Measurements from ENCODE around the gene ASCC3. TPM values are rescaled to one million over a fixed set of nuclear protein-coding genes. Genes with fewer than 3 reads are reported as not detected.
A peak's percentile ranks its signal among the peaks of the same experiment; 100 is the strongest.
"Not testable (repeated sequence)": the region's sequence is repeated elsewhere in the genome, so short reads cannot be mapped to it uniquely, and the experiment has no call there.

Gene ASCC3
- total RNA-seq, 1 donor from 2014 or later, result 112 TPM

- no peak for DNase-seq (ENCODE audit: low read depth)
These were observed 8.2 kb upstream of the ASCC3 start for GRCh38 chr6:100889351-100889750.

GRCh38 chr6:100886076-100886475 lies 4.9 kb upstream of the ASCC3 start:
- DNase-seq (ENCODE audit: low read depth), result peak; percentile 71

DNA sequence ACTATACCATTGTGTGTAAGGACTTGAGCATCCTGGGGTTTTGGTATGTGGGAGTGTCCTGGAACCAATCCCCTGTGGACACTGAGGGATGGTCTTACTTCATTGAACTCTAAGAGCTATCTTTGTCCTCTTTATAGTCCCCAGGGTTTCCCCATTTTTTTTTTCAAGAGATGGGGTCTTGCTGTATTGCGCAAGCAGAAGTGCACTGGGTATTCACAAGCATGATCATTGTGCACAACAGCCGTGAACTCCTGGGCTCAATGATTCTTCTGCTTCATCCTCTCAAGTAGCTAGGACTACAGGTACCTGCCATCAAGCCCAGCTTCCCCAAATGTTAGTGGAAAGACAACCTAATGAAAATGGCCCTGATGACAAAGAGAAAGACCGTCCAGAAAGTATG lies 2.2 kb upstream of the ASCC3 start:
- no peak for DNase-seq (ENCODE audit: low read depth)

GRCh38 chr6:100881707-100882040 lies 545 bp upstream of the ASCC3 start:
- DNase-seq (ENCODE audit: low read depth), result no peak

DNA sequence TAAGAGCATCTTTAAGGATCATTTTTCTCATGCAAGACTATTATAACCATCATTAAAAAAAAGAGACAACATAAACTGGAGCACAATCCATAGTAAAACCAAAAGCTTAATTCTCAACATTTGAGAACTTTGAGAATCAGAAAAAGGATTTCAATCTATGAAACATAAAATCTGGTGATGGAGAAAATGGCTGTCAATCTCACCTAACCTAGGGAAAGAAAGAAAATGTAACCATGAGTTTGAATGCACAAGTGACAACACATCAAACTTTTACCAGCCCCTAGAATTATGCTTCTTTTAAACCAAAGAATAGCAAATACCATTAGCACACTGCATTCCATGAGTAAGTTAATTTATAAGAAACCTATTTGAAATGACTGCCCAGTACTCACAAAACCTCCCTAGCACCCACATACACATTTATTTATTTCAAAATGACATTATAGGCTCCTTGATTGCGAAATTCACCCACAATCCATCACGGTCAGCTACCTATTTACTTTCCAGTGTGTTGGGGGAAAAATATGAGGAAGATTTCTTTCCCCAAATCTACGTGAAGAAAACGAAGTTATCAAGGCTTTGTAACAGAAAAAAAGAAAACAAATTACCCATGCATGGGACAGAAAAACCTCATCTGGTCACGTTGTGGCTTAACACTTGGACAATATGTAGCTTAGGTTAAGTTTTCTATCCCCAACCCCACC lies 828 bp downstream of the ASCC3 start:
- peak; percentile 56 for DNase-seq (ENCODE audit: low read depth)

GRCh38 chr6:100879317-100879716 lies 1.8 kb downstream of the ASCC3 start:
- no peak for DNase-seq (ENCODE audit: low read depth)

DNA sequence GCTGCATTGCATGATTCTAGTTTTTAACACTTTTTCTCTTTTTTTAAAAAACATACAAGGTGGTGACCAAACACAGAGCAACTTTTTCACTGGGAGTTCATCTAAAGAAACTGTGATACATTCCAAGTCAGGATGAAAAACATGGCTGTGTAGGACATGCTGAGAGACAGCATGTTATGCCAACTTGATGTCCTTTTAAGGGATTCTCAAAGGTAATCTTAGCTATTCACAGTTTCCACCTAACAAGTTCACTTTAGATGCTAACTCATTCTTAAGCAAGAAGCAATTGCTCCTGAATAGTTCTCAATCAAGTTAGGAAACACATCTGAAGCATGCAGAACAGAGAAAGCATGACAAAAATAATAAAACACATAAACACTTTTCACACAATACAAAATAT lies 3.3 kb downstream of the ASCC3 start:
- peak; percentile 9 for DNase-seq (ENCODE audit: low read depth)

GRCh38 chr6:100876251-100876650 lies 4.9 kb downstream of the ASCC3 start:
- no peak for DNase-seq (ENCODE audit: low read depth)

- no peak for DNase-seq (ENCODE audit: low read depth)
These were observed 15.6 kb downstream of the ASCC3 start for GRCh38 chr6:100865525-100865924.

DNA sequence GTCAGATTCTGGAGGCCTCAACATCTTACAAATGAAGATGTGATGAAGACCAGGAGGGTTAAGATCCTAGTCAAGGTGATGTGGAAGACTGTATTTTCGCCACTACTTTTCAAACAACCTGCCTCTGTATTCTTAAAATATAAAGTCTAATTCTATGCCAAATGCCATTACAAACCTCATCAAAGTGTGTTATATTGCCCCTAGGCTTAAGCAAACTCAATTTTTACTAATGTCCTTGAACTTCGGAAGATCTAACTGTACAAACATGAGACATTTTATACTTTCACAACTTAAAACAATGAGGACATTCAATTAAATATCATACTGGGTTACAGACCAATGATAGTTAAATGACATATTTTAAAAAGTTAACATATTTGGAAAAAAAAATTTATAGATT lies 19.1 kb downstream of the ASCC3 start:
- DNase-seq (ENCODE audit: low read depth), result no peak

GRCh38 chr6:100856146-100856545 lies 25.0 kb downstream of the ASCC3 start:
- no peak for DNase-seq (ENCODE audit: low read depth)

GRCh38 chr6:100851819-100852218 lies 29.3 kb downstream of the ASCC3 start:
- DNase-seq (ENCODE audit: low read depth), result no peak

DNA sequence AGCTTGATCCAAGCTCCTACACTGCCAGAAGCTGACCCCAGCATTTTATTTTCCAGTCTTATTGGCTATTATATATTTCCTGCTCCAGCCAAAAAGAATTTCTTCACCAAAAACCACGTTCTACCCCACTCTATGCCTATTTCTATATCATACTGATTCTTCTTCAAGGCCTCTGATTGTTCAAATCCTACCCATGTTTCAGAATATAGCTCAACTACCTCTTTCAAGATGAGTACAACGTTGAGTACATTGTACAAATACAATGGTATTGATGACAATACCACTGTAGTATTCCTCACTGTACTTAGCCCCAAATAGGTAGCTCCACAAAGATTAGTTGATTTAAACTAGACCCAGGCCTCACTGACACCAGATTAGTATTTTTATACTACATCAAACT lies 31.0 kb downstream of the ASCC3 start:
- DNase-seq (ENCODE audit: low read depth), result no peak

- DNase-seq (ENCODE audit: low read depth), result peak; percentile 11
These were observed 34.9 kb downstream of the ASCC3 start for GRCh38 chr6:100846276-100846675.

DNA sequence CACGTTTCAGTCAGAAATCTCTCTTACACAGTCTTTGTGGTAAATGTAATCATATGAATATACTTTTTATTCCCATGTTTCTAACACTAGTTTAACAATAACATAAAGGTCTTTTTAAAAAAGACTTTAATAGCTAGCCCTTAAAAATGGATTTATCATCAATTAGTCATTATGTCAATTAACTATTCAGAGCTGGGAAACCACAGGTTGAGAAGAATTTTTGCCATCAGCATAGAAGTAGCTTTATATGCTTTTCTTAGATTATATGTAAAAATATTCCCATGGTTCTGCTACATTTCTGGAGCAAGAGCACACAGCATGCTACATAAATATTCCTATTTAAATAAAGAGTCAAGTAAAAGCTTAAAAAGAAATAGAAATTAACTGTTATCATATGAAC lies 35.5 kb downstream of the ASCC3 start:
- DNase-seq (ENCODE audit: low read depth), result no peak

DNA sequence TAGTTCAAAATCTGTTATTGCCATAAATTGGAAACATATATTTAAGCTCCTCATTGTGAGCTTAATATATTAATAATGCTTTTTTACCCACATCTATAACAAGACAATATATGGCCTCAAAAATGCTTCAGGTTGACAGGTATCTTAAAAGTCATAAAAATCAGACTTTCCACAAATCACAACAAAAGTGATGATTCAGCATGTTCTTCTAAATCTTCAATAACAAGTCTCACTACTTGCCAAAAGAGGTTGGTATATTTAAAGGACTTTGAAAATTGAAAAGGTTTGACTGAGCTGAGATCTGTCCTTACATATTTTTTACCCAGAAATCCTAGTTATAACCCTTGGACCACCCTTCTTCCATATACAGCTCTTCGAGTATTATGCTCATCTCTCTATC lies 41.7 kb downstream of the ASCC3 start:
- no peak for DNase-seq (ENCODE audit: low read depth)

DNA sequence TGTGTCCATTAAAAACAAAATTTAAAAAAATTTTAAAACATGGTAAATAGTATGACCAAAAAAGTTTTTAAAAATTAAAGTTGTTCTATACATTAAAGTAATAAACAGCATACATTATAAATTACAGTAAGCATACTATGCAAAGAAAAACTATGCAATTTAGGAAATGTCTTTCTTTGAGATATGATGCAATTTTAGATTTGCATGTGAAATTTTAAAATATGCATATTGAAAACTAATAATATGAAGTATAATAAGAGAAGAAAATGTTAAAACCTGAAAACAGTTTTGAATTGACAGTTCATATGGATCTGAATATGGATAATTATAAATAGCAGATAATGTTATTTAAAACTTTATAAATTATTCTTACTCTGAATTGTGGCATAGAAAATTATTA lies 43.1 kb downstream of the ASCC3 start:
- DNase-seq (ENCODE audit: low read depth), result no peak

- DNase-seq (ENCODE audit: low read depth), result peak; percentile 6
These were observed 47.1 kb downstream of the ASCC3 start for GRCh38 chr6:100833972-100834574.

DNA sequence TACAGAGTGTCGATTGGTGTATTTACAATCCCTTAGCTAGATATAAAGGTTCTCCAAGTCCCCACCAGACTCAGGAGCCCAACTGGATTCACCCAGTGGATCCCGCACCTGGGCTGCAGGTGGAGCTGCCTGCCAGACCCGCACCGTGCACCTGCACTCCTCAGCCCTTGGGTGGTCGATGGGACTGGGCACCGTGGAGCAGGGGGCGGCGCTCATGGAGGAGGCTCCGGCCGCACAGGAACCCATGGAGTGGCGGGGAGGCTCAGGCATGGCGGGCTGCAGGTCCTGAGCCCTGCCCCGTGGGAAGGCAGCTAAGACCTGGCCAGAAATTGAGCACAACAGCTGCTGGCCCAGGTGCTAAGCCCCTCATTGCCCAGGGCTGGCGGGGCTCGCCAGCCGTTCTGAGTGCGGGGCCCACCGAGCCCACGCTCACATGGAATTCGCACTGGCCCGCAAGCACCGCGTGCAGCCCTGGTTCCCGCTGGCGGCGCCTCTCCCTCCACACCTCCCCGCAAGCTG lies 52.0 kb downstream of the ASCC3 start:
- not testable (repeated sequence) for DNase-seq (ENCODE audit: low read depth)

DNA sequence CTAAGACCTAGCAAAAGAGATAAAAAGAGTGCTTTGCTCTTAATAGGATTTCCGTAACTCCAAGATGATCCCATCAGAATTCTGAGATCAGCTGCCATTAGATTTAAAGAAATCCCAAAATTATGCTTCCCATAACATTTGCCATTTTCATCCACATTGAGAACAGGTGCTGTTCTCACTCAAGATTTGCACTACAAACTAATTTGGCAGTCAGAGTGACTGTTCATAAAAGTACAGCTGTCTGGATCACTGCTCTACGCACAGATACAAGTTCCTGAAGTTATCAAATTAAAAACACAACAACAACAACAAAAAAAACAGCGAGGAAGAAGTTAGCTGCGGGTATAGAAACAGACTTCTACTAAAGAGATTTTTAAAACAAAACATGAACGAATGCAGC lies 58.1 kb downstream of the ASCC3 start:
- DNase-seq (ENCODE audit: low read depth), result no peak

- DNase-seq (ENCODE audit: low read depth), result no peak
These were observed 63.1 kb downstream of the ASCC3 start for GRCh38 chr6:100818066-100818465.

DNA sequence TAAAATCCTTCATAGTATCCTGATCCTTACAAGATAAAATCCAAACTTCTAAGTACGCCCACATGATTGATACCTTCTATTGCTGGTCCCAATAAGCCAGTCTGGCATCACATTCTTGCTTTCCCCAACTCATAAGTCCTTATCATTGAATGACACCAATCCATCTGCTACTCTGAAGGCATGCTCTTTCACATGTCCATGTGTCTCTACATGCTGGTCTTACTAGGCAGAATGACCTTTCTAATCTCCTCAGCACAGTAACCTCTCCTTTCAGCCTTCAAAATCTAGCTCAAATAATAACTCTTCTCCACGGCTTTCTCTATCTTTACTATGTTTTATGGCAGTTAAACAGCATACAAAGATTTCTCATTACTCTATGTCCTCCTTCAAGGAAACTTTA lies 71.1 kb downstream of the ASCC3 start:
- no peak for DNase-seq (ENCODE audit: low read depth)

DNA sequence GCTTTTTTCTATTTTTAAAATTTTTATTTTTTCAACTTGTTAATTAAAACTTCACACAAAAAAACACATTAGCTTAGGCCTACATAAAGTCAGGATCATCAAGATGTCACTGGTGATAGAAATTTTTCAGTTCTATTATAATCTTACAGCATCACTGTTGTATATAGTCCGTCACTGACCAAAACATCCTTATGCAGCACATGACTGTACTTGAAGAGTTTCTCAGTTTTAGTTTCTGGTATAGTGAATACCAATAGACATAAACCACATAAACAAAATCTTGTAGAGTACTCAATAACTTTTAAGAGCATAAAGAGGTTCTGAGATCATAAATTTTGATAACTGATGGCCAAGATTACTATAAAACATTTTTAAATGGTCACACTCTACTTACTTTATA lies 71.8 kb downstream of the ASCC3 start:
- DNase-seq (ENCODE audit: low read depth), result no peak
